ENCODE results near the gene B4GALT1.

- TF ChIP-seq CTCF (IDR thresholded peaks at IDR 0.05) (peak; percentile 70 to 92 (median 86)), POLR2AphosphoS5 (IDR thresholded peaks at IDR 0.05) (peak in 3 of 4 donors; percentile 30 to 49 (median 36)), POLR2A (IDR thresholded peaks at IDR 0.05) (no peak)
Observed at GRCh38 chr9:33081128-33081851, 85.8 kb downstream of the B4GALT1 start.

Data from sigmoid colon (tissue), 4 donors.